Mammary microvascular endothelial cell (primary cell): ENCODE results near the gene LYSET. TPM values are rescaled to one million over a fixed set of nuclear protein-coding genes. Genes with fewer than 3 reads are reported as not detected.

Source experiments
- total RNA-seq: library from RNA; depleted of rRNA; stranded (reverse); fragments of >200 nt; gene quantifications from 2 replicates; pipeline ENCODE4 v1.2.3, GENCODE V29; 2015

The LYSET gene, protein sequence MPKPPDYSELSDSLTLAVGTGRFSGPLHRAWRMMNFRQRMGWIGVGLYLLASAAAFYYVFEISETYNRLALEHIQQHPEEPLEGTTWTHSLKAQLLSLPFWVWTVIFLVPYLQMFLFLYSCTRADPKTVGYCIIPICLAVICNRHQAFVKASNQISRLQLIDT
- total RNA-seq, result 12.9 and 17.7 TPM in 2 replicates

DNA sequence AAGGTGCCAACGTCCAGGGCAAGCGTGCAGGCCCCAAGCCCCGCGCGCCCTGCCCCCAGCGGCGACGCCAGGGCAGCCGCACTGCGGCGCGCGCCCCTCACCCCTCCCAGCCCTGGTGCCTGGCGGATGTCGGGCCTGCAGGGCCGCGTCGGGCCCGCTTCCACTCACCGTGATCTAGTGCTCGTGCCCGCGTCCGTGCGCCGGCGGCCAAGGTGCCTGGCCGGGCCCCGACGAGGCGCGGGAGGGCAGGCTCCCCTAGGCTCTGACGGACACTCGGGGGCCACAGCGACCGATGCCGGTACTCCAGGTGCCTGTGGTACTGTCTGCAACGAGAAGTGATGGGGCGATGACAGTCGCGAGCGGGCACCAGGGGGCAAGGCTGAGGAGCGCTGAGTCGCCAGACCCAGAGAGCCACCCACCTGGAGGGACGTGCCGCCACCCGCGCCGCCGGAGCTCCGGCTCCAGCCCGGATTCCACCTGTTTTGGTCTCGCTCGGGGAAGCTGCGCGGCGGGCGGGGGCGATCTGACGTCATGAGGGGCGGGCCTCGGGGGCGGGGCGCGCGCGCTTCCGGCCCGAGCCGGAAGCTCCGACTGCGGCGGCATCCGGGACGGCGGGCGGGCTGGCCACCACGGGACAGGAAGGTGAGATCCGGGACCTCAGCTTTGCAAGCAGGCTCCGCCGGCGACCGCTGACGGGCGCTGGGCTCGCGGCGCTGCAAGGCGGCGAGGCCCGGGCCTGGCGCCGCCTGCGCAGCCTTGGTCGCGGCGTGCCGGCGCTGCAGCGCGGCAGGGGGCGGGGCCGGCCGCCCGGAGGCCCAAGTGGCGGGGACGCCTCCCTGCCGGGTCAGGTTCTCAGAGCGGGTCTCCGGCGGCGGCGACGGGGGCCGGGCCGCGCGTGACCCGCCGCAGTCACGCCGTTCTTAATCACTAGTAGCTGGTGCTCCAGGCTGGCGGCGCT, at the start of gene LYSET, which contains the start of gene MOAP1:
TSS of gene LYSET (plus strand) at position 927 of the 958 bp plus-strand sequence. CDS start 89 bp downstream, outside the sequence.
TSS of gene MOAP1 (minus strand) at position 507 of the 958 bp plus-strand sequence. CDS start 655 bp downstream, outside the sequence.

GRCh38 chr14:93206793-93207467, 21.8 kb downstream of the LYSET start, which contains the start of the genes GON7 and UBR7:
GON7 (minus strand) TSS chr14:93207065; CDS start chr14:93207037, 28 bp downstream.
UBR7 (plus strand) TSS chr14:93207256; CDS start chr14:93207292, 36 bp downstream.

Other genes starting within 250 kb of the LYSET start
- gene ITPK1, start 69.4 kb upstream of the LYSET start, total RNA-seq, result 29.9 and 37.3 TPM in 2 replicates
- 11.3 and 13.1 TPM in 2 replicates for gene MOAP1, start 420 bp upstream of the LYSET start, total RNA-seq
- 16.9 and 21.9 TPM in 2 replicates for gene GON7, start 21.7 kb downstream of the LYSET start, total RNA-seq
- gene UBR7, start 21.9 kb downstream of the LYSET start, total RNA-seq, result 33.8 and 42.8 TPM in 2 replicates
- gene BTBD7, start 147.7 kb downstream of the LYSET start, total RNA-seq, result 10.5 and 11.2 TPM in 2 replicates
- not detected in 2 replicates for gene COX8C, start 161.9 kb downstream of the LYSET start, total RNA-seq
- not detected in 2 replicates for gene UNC79, start 245.6 kb downstream of the LYSET start, total RNA-seq